Measurements from ENCODE around the gene COX6A2. TPM values are rescaled to one million over a fixed set of nuclear protein-coding genes. Genes with fewer than 3 reads are reported as not detected.

COX6A2 gene
- polyA plus RNA-seq, 1 donor (not counting 4 experiments of a cell fraction or from before 2014, with no cell fraction given): not detected

DNA sequence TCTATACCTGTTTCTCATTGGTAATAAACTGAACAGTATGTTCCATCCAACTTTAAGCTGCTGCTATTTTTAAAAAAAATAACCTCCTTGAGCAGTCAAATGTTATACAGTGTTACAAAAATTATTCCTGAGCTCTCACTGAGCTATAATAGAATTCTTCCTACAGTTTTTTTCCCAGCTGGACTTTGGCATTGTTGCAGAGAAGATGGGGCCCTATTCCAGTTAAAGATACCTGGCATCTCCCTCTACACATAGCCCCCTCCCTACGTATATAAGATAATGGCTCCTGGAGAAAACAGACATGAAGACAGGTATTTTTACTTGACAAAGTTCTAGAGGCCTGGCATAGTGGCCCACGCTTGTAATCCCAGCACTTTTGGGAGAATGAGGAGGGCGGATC lies 1.6 kb upstream of the COX6A2 start:
- no peaks in the 10 kb centered on the region for H3K79me2 ChIP-seq (ENCODE audit: control insufficient read depth, insufficient read depth, low read length)

DNA sequence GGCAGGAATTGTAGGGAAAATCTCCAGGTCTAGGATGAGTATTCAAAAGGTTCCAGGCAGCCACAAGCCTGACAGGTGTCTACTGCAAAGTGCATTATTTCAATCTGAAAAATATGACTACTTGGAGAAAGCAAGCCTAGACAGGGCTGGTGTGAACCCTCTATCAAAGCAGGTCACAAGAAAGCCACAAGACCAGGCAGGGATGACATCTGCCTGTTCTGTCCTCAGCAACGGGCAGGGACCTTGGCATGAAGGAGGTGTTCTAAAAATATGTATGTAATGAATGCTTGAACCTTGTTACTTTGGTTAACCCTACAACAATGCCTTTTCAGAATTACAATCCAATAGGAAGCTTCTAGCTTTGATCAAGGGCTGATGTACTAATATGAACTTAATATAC lies 1.2 kb upstream of the COX6A2 start:
- dilution Hi-C loops (cut with MboI; ENCODE audit: extremely low pct_ligation_motif_present, low sequenced_read_pairs): no loop called here
- FAIRE-seq: no peak
- H3K9me1 ChIP-seq (ENCODE audit: control insufficient read depth, extremely low read depth, insufficient read depth, low read length): no peaks in the 10 kb centered on the region

More for the DNA sequence above, 1.6 kb upstream of the COX6A2 start:
- FAIRE-seq (no peak), DNase-seq (ENCODE audit: low read depth, low spot score) (no peak)
- TF ChIP-seq EZH2 (IDR thresholded peaks at IDR 0.05; ENCODE audit: low read length): no peak
- H2AFZ ChIP-seq (ENCODE audit: control insufficient read depth, low read length): no peak overlapping the region
- no peak overlapping the region for H3K4me3 ChIP-seq (ENCODE audit: control insufficient read depth in 2 of 3, extremely low read depth in 1 of 3, insufficient read depth in 2 of 3, low read depth in 1 of 3, low read length in 3 of 3)
- H3K36me3 ChIP-seq (ENCODE audit: control insufficient read depth in 2 of 2, extremely low read depth in 1 of 2, insufficient read depth in 2 of 2, low read length in 2 of 2): no peaks in the 10 kb centered on the region
- dilution Hi-C loops (cut with MboI; ENCODE audit: extremely low pct_ligation_motif_present, low sequenced_read_pairs): no loop called here
- H3K27me3 ChIP-seq (ENCODE audit: control insufficient read depth, extremely low read depth, insufficient read depth, low read length): peaks cover 3% of the 10 kb centered on the region
- peaks cover 4% of the 10 kb centered on the region for H3K4me1 ChIP-seq (ENCODE audit: control insufficient read depth, extremely low read depth, insufficient read depth, low read length)
- H3K4me2 ChIP-seq (ENCODE audit: control insufficient read depth, extremely low read depth, insufficient read depth, low read depth, low read length): no peak overlapping the region
- no peaks in the 10 kb centered on the region for H3K9me1 ChIP-seq (ENCODE audit: control insufficient read depth, extremely low read depth, insufficient read depth, low read length)
- H3K9ac ChIP-seq (ENCODE audit: control insufficient read depth, extremely low read depth, insufficient read depth, low read length): no peak overlapping the region
- no peaks in the 10 kb centered on the region for H4K20me1 ChIP-seq (ENCODE audit: control insufficient read depth, extremely low read depth, insufficient read depth, low read length)
- H3K27ac ChIP-seq (ENCODE audit: control insufficient read depth, insufficient read depth, low read length): no peak overlapping the region
- H3K9me3 ChIP-seq (ENCODE audit: control insufficient read depth, low read depth, low read length): no peaks in the 10 kb centered on the region

More for the DNA sequence above, 1.2 kb upstream of the COX6A2 start:
- Histone ChIP-seq H2AFZ (ENCODE audit: control insufficient read depth, low read length) (no peak overlapping the region), H3K27me3 (ENCODE audit: control insufficient read depth, extremely low read depth, insufficient read depth, low read length) (peaks cover 3% of the 10 kb centered on the region), H3K4me3 (ENCODE audit: control insufficient read depth in 2 of 3, extremely low read depth in 1 of 3, insufficient read depth in 2 of 3, low read depth in 1 of 3, low read length in 3 of 3) (no peak overlapping the region), H3K79me2 (ENCODE audit: control insufficient read depth, insufficient read depth, low read length) (no peaks in the 10 kb centered on the region), H3K9ac (ENCODE audit: control insufficient read depth, extremely low read depth, insufficient read depth, low read length) (no peak overlapping the region), H3K27ac (ENCODE audit: control insufficient read depth, insufficient read depth, low read length) (no peak overlapping the region), H3K9me3 (ENCODE audit: control insufficient read depth, low read depth, low read length) (no peaks in the 10 kb centered on the region), H3K36me3 (ENCODE audit: control insufficient read depth in 2 of 2, extremely low read depth in 1 of 2, insufficient read depth in 2 of 2, low read length in 2 of 2) (no peaks in the 10 kb centered on the region), H4K20me1 (ENCODE audit: control insufficient read depth, extremely low read depth, insufficient read depth, low read length) (no peaks in the 10 kb centered on the region), H3K4me1 (ENCODE audit: control insufficient read depth, extremely low read depth, insufficient read depth, low read length) (peaks cover 4% of the 10 kb centered on the region), H3K4me2 (ENCODE audit: control insufficient read depth, extremely low read depth, insufficient read depth, low read depth, low read length) (no peak overlapping the region)
- DNase-seq (ENCODE audit: low read depth, low spot score): no peak
- TF ChIP-seq, protein P1, sequence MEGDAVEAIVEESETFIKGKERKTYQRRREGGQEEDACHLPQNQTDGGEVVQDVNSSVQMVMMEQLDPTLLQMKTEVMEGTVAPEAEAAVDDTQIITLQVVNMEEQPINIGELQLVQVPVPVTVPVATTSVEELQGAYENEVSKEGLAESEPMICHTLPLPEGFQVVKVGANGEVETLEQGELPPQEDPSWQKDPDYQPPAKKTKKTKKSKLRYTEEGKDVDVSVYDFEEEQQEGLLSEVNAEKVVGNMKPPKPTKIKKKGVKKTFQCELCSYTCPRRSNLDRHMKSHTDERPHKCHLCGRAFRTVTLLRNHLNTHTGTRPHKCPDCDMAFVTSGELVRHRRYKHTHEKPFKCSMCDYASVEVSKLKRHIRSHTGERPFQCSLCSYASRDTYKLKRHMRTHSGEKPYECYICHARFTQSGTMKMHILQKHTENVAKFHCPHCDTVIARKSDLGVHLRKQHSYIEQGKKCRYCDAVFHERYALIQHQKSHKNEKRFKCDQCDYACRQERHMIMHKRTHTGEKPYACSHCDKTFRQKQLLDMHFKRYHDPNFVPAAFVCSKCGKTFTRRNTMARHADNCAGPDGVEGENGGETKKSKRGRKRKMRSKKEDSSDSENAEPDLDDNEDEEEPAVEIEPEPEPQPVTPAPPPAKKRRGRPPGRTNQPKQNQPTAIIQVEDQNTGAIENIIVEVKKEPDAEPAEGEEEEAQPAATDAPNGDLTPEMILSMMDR (optimal IDR thresholded peaks at IDR 0.05 in 1 of 3, IDR thresholded peaks at IDR 0.05 in 1 of 3, conservative IDR thresholded peaks at IDR 0.05 in 1 of 3; ENCODE audit: extremely low read depth in 1 of 3, insufficient read depth in 2 of 3, low read length in 3 of 3): no peak
- no peak for TF ChIP-seq EZH2 (IDR thresholded peaks at IDR 0.05; ENCODE audit: low read length)

Measured in keratinocyte (primary cell).